HepG2 (cell line): Measurements from ENCODE around the gene C16orf54. TPM values are rescaled to one million over a fixed set of nuclear protein-coding genes. Genes with fewer than 3 reads are reported as not detected.

Experiments
- MBD4 ChIP-seq: IDR thresholded peaks from 2 replicates; pipeline ENCODE4 v1.6.1; 2012; ENCODE audit warnings: low read length, inconsistent platforms, borderline replicate concordance
- SATB2 ChIP-seq: sonication (generic); formaldehyde crosslinking; IDR thresholded peaks from 2 replicates; pipeline ENCODE4 v1.5.0; 2020; ENCODE audit warnings: missing genetic modification reagents
- ZNF552 ChIP-seq: sonication (generic); formaldehyde crosslinking; IDR thresholded peaks from 2 replicates; pipeline ENCODE4 v1.9.0; 2022; ENCODE audit warnings: missing genetic modification reagents, mild to moderate bottlenecking, borderline replicate concordance
- ZNF713 ChIP-seq: sonication (generic); formaldehyde crosslinking; IDR thresholded peaks from 2 replicates; pipeline ENCODE4 v1.4.0; 2020; ENCODE audit warnings: mild to moderate bottlenecking, missing genetic modification reagents
- polyA plus RNA-seq, 8 experiments: library from polyadenylated mRNA; depleted of rRNA in 3 of 8; stranded (reverse) in 7 of 8; unstranded in 1 of 8; fragments of >200 nt; fragmentation: Illumina TruSeq in 4 of 8; extraction: Trizol in 4 of 8; gene quantifications; 2 replicates each; pipeline versions ENCODE4 v1.2.1 to v1.2.3, GENCODE V29; 2011 to 2016; ENCODE audit warnings: low read depth in 4 of 8, missing spikeins in 1 of 8, mixed read lengths in 1 of 8; ENCODE audit not compliant: insufficient read depth in 1 of 8
- total RNA-seq, 5 experiments: library from RNA; depleted of rRNA; stranded (reverse); fragments of >200 nt; fragmentation: Illumina TruSeq; extraction: Trizol; gene quantifications; 2 replicates each; pipeline ENCODE4 v1.2.3, GENCODE V29; 2016; ENCODE audit warnings: low read depth in 1 of 5
- TF ChIP-seq, protein P1 (sequence below): sonication (generic); formaldehyde crosslinking; IDR thresholded peaks from 2 replicates; pipeline ENCODE4 v1.4.0; 2020; ENCODE audit warnings: mild to moderate bottlenecking, missing genetic modification reagents
- TF ChIP-seq, protein P2 (sequence below): sonication (generic); formaldehyde crosslinking; IDR thresholded peaks from one replicate; pipeline ENCODE4 v1.5.1; 2020; ENCODE audit warnings: mild to moderate bottlenecking, missing genetic modification reagents; ENCODE audit errors: not compliant biosample characterization
- TF ChIP-seq, protein P3 (sequence below): sonication (generic); formaldehyde crosslinking; IDR thresholded peaks from 2 replicates; pipeline ENCODE4 v1.4.0; 2020; ENCODE audit warnings: mild to moderate bottlenecking, missing genetic modification reagents, borderline replicate concordance

Gene C16orf54
- total and polyA plus RNA-seq, 2 of the 13 experiments (the other 11 are each of a cell fraction or from before 2014, with no cell fraction given), result not detected

DNA sequence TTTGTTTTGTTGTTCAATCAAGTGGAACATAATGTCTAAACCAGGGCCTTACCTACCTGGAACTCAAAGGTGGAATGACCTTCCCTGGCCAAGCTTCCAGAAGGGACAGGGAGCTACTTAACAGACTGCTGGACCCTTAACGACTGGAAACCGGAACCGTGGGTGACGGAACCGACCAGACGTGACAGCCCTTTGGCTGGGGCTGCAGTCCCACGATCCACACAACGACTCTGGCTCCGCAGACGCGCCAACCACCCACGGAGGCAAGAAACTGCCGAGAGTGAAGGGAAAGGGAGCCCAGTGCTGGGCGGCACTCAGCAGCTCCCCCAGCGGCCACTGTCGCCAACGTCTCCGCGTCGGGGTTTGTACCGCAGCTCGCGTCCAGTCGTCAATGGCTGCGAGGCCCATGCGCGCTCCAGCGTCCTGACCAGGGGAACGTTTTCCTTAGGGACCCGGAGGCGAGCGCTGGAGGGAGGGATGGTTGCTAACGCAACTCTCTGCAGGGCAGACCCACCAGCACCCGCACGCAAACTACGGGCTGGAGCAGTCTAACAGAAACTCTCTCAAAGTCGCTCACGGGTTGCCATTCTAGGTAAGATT lies 39.2 kb upstream of the C16orf54 start (continued):
- TF ChIP-seq, protein P1, sequence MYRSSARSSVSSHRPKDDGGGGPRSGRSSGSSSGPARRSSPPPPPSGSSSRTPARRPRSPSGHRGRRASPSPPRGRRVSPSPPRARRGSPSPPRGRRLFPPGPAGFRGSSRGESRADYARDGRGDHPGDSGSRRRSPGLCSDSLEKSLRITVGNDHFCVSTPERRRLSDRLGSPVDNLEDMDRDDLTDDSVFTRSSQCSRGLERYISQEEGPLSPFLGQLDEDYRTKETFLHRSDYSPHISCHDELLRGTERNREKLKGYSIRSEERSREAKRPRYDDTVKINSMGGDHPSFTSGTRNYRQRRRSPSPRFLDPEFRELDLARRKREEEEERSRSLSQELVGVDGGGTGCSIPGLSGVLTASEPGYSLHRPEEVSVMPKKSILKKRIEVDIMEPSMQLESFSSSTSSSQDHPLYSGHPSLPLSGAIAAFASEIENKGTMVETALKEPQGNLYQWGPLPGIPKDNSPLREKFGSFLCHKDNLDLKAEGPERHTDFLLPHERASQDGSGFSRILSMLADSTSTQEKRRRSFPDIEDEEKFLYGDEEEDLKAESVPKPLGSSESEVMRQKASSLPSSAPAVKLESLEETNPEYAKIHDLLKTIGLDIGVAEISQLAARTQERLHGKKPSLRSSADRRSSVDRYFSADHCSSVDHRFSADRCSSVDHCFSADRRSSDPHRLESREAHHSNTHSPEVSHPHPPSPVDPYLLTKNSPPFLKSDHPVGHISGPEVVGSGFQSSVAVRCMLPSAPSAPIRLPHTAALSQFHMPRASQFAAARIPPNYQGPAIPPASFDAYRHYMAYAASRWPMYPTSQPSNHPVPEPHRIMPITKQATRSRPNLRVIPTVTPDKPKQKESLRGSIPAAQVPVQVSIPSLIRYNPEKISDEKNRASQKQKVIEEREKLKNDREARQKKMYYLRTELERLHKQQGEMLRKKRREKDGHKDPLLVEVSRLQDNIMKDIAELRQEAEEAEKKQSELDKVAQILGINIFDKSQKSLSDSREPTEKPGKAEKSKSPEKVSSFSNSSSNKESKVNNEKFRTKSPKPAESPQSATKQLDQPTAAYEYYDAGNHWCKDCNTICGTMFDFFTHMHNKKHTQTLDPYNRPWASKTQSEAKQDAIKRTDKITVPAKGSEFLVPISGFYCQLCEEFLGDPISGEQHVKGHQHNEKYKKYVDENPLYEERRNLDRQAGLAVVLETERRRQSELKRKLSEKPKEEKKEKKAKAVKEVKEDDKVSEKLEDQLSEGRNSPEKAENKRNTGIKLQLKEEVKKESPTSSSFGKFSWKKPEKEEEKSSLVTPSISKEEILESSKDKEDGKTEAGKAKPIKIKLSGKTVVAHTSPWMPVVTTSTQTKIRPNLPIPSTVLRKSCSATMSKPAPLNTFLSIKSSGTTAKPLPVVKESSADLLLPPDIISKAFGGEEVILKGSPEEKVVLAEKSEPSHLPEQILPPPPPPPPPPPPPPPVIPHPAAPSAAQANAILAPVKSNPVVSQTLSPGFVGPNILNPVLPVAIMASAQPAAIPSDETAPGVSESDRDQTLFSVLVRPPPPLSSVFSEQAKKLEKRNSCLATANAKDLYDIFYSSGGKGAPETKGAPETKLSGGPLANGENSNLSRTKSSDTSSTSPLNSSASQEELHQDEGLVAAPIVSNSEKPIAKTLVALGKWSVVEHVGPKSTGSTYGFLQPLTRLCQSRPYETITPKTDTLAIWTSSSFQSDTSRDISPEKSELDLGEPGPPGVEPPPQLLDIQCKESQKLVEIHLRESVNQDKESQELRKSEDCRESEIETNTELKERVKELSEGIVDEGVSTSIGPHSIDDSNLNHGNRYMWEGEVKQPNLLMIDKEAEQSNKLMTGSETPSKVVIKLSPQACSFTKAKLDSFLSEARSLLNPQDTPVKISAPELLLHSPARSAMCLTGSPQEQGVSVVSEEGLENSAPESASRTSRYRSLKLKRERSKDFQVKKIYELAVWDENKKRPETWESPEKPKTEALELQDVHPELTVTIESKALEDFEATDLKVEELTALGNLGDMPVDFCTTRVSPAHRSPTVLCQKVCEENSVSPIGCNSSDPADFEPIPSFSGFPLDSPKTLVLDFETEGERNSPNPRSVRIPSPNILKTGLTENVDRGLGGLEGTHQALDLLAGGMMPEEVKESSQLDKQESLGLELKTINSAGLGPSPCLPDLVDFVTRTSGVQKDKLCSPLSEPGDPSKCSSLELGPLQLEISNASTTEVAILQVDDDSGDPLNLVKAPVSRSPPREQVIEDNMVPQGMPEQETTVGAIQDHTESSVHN (CRISPR knock-in tag), result no peak
- TF ChIP-seq, protein P2, sequence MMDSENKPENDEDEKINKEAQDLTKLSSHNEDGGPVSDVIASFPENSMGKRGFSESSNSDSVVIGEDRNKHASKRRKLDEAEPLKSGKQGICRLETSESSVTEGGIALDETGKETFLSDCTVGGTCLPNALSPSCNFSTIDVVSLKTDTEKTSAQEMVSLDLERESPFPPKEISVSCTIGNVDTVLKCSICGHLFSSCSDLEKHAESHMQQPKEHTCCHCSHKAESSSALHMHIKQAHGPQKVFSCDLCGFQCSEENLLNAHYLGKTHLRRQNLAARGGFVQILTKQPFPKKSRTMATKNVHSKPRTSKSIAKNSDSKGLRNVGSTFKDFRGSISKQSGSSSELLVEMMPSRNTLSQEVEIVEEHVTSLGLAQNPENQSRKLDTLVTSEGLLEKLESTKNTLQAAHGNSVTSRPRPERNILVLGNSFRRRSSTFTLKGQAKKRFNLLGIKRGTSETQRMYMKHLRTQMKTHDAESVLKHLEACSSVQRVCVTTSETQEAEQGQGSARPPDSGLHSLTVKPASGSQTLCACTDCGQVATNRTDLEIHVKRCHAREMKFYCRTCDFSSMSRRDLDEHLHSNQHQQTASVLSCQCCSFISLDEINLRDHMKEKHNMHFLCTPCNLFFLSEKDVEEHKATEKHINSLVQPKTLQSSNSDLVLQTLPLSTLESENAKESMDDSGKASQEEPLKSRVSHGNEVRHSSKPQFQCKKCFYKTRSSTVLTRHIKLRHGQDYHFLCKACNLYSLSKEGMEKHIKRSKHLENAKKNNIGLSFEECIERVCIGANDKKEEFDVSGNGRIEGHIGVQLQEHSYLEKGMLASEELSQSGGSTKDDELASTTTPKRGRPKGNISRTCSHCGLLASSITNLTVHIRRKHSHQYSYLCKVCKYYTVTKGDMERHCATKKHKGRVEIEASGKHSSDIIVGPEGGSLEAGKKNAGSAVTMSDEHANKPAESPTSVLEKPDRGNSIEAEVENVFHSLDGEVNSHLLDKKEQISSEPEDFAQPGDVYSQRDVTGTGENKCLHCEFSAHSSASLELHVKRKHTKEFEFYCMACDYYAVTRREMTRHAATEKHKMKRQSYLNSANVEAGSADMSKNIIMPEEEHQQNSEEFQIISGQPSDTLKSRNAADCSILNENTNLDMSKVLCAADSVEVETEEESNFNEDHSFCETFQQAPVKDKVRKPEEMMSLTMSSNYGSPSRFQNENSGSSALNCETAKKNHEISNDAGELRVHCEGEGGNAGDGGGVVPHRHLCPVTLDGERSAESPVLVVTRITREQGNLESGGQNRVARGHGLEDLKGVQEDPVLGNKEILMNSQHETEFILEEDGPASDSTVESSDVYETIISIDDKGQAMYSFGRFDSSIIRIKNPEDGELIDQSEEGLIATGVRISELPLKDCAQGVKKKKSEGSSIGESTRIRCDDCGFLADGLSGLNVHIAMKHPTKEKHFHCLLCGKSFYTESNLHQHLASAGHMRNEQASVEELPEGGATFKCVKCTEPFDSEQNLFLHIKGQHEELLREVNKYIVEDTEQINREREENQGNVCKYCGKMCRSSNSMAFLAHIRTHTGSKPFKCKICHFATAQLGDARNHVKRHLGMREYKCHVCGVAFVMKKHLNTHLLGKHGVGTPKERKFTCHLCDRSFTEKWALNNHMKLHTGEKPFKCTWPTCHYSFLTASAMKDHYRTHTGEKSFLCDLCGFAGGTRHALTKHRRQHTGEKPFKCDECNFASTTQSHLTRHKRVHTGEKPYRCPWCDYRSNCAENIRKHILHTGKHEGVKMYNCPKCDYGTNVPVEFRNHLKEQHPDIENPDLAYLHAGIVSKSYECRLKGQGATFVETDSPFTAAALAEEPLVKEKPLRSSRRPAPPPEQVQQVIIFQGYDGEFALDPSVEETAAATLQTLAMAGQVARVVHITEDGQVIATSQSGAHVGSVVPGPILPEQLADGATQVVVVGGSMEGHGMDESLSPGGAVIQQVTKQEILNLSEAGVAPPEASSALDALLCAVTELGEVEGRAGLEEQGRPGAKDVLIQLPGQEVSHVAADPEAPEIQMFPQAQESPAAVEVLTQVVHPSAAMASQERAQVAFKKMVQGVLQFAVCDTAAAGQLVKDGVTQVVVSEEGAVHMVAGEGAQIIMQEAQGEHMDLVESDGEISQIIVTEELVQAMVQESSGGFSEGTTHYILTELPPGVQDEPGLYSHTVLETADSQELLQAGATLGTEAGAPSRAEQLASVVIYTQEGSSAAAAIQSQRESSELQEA (CRISPR knock-in tag), result no peak
- TF ChIP-seq SATB2 (CRISPR knock-in tag) (no peak), ZNF713 (CRISPR knock-in tag) (no peak), MBD4 (no peak), ZNF552 (CRISPR knock-in tag) (peak; percentile 51; the same call in 1 of the 2 replicates)
- TF ChIP-seq, protein P3, sequence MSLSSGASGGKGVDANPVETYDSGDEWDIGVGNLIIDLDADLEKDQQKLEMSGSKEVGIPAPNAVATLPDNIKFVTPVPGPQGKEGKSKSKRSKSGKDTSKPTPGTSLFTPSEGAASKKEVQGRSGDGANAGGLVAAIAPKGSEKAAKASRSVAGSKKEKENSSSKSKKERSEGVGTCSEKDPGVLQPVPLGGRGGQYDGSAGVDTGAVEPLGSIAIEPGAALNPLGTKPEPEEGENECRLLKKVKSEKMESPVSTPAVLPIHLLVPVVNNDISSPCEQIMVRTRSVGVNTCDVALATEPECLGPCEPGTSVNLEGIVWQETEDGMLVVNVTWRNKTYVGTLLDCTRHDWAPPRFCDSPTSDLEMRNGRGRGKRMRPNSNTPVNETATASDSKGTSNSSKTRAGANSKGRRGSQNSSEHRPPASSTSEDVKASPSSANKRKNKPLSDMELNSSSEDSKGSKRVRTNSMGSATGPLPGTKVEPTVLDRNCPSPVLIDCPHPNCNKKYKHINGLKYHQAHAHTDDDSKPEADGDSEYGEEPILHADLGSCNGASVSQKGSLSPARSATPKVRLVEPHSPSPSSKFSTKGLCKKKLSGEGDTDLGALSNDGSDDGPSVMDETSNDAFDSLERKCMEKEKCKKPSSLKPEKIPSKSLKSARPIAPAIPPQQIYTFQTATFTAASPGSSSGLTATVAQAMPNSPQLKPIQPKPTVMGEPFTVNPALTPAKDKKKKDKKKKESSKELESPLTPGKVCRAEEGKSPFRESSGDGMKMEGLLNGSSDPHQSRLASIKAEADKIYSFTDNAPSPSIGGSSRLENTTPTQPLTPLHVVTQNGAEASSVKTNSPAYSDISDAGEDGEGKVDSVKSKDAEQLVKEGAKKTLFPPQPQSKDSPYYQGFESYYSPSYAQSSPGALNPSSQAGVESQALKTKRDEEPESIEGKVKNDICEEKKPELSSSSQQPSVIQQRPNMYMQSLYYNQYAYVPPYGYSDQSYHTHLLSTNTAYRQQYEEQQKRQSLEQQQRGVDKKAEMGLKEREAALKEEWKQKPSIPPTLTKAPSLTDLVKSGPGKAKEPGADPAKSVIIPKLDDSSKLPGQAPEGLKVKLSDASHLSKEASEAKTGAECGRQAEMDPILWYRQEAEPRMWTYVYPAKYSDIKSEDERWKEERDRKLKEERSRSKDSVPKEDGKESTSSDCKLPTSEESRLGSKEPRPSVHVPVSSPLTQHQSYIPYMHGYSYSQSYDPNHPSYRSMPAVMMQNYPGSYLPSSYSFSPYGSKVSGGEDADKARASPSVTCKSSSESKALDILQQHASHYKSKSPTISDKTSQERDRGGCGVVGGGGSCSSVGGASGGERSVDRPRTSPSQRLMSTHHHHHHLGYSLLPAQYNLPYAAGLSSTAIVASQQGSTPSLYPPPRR (CRISPR knock-in tag), result no peak
